ENCODE results near the gene CASP12. TPM values are rescaled to one million over a fixed set of nuclear protein-coding genes. Genes with fewer than 3 reads are reported as not detected.

The CASP12 gene
- total RNA-seq, 2 donors from 2014 or later, result 0.31 TPM; not detected in 1

DNA sequence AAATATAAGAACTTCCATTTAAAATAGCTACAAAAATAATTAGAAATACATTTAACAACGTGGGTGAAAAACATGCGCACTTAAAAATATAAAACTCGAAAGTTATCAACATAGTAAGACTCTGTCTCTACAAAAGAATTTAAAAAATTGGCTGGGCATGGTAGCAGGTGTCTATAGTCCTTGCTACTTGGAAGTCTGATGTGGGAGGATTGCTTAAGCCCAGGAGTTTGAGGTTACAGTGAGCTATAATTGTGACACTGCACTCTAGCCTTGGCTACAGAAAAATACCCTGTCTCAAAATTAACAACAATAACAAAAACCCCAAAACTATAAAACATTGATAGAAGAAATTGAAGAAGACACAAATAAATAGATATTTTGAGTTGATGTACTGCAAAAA lies 13.8 kb upstream of the CASP12 start:
- ATAC-seq (replicated peaks in 1 of 2) (no peak), DNase-seq (no peak)
- Mint-ChIP-seq H3K36me3 (ENCODE audit: insufficient read depth in 2 of 2) (no peaks in the 10 kb centered on the region), H3K27ac (no peak overlapping the region), H3K9me3 (no peaks in the 10 kb centered on the region), H3K4me3 (peak overlapping the region in 1 of 2 donors; percentile 20), H3K4me1 (ENCODE audit: low read depth) (peaks cover 45% of the 10 kb centered on the region), H3K27me3 (ENCODE audit: low read depth) (no peaks in the 10 kb centered on the region)

DNA sequence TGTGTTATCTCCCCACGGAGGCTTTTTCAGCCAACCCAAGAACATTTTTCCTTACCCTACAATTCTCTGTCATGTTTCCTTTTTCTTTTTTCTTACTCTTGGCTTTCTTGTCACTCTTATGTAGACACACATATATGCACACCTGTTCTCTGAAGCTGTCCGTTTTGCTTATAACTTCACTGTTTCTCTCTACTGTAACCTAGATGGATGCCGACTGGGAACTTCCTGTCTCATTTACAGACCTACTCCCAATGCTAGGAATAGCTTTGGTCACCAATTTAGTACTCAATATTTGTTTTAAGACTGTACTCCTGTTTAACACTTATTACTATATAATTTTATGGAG lies 9.9 kb upstream of the CASP12 start:
- Mint-ChIP-seq H3K36me3 (ENCODE audit: insufficient read depth in 2 of 2) (peaks cover 0 to 4% of the 10 kb centered on the region in 2 donors), H3K4me1 (ENCODE audit: low read depth) (peaks cover 21% of the 10 kb centered on the region), H3K9me3 (no peaks in the 10 kb centered on the region), H3K4me3 (peak overlapping the region in 1 of 2 donors; percentile 11), H3K27ac (peak overlapping the region; percentile 2), H3K27me3 (ENCODE audit: low read depth) (no peaks in the 10 kb centered on the region)
- DNase-seq (no peak), ATAC-seq (replicated peaks in 1 of 2) (no peak)

DNA sequence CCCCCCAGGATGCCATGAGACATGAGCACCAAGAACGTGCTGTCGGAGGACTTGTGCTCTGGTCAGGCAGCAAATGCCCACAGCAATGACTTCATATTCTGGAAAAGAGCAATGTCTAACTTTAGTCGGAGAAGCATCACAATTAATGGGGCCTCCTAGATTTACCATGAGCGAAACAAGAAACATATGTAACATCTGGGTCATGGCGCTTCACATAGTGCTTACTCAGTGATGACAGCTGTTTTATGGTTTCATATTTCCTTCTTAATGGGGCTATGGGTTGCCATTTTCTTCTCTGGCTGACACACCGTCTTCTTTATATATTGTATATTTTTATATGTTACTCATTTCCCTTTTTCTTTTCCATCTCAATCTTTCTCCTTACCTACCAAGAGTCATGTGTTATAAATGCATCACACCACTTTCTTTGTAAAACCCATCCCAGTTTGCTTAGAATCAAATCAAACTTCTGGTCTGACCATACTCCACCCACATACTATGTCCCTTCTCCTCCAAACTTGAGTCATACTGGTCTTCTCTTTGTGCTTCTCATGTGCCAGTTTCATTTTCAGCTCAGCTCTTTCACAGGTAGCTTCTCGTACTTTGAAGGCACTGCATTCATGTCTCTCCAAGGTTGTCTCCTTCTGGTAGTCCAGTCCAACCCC lies 9.4 kb upstream of the CASP12 start:
- DNase-seq, result peak; percentile 29 to 39
- Mint-ChIP-seq H3K9me3 (no peaks in the 10 kb centered on the region), H3K27ac (peak overlapping the region; percentile 2), H3K4me3 (peak overlapping the region in 1 of 2 donors; percentile 18), H3K36me3 (ENCODE audit: insufficient read depth in 2 of 2) (peaks cover 0 to 4% of the 10 kb centered on the region in 2 donors), H3K4me1 (ENCODE audit: low read depth) (peaks cover 19% of the 10 kb centered on the region), H3K27me3 (ENCODE audit: low read depth) (no peaks in the 10 kb centered on the region)
- ATAC-seq (replicated peaks in 1 of 2), result peak; percentile 93 to 95

DNA sequence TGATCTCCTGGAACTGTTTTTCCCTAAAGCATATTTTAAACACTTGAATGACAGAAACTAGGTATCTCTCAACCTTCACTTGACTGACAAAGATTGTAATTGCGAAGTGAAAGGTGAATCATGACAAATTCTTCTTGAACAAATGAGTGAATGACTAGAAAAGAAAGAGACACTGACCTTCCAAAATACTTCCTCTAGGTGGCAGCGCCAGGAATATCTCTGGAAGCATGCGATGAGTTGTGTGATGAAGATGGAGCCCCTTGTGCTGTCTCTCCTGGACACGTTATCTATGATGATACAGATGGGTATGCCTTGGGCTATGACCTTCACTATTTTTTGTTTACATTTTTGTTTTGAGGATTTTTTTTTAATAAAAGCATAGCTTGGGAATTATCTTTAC lies 7.0 kb upstream of the CASP12 start:
- Mint-ChIP-seq H3K4me1 (ENCODE audit: low read depth) (peaks cover 19% of the 10 kb centered on the region), H3K27ac (no peak overlapping the region), H3K4me3 (no peak overlapping the region), H3K9me3 (peaks cover 0 to 4% of the 10 kb centered on the region in 2 donors), H3K36me3 (ENCODE audit: insufficient read depth in 2 of 2) (peaks cover 0 to 4% of the 10 kb centered on the region in 2 donors), H3K27me3 (ENCODE audit: low read depth) (no peaks in the 10 kb centered on the region)
- DNase-seq (no peak), ATAC-seq (replicated peaks in 1 of 2) (no peak)

DNA sequence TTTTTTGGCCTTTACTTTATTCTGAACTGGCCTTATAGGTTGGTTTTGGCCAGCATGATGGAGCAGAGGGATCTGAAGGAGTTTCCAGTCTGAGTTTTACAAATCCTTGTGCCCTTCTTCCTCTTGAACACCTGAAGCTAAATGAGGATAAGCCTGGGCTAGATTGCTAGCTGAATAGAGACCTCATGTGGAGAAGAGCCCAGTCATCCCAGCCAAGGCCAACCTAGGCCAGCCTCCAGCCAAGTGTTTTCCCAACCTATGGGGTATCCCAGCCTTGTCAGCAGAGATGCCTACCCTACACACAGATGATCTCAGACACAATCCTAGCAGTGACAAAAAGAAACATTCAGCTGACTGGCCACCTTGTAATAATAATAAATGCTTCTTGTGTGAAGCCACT lies 966 bp upstream of the CASP12 start:
- Mint-ChIP-seq H3K36me3 (ENCODE audit: insufficient read depth in 2 of 2) (peaks cover 0 to 2% of the 10 kb centered on the region in 2 donors), H3K4me1 (ENCODE audit: low read depth) (peaks cover 12% of the 10 kb centered on the region), H3K27me3 (ENCODE audit: low read depth) (no peaks in the 10 kb centered on the region), H3K27ac (no peak overlapping the region), H3K9me3 (peaks cover 0 to 4% of the 10 kb centered on the region in 2 donors), H3K4me3 (no peak overlapping the region)
- DNase-seq (no peak), ATAC-seq (replicated peaks in 1 of 2) (no peak)

DNA sequence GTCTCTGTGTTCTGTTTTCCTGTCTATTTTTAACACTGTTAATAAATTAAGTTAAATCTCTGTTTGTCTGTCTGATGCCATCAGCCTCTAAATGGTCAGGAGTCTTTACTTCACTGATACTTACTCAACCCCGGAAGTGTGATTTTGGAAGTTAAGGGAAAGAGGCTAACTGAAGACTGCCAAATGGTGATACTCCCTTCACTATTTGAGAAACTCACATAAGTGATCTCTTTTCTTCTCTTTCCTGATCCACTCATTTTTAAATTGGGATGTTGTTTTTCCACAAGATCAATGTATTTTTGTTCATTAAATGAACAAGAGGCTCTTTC lies 389 bp upstream of the CASP12 start:
- Mint-ChIP-seq H3K9me3 (peaks cover 0 to 4% of the 10 kb centered on the region in 2 donors), H3K27me3 (ENCODE audit: low read depth) (no peaks in the 10 kb centered on the region), H3K36me3 (ENCODE audit: insufficient read depth in 2 of 2) (peaks cover 0 to 2% of the 10 kb centered on the region in 2 donors), H3K4me1 (ENCODE audit: low read depth) (peaks cover 12% of the 10 kb centered on the region), H3K27ac (peak overlapping the region; percentile 38), H3K4me3 (peak overlapping the region; percentile 57 to 74)
- ATAC-seq (replicated peaks in 1 of 2), result no peak
- DNase-seq, result no peak

DNA sequence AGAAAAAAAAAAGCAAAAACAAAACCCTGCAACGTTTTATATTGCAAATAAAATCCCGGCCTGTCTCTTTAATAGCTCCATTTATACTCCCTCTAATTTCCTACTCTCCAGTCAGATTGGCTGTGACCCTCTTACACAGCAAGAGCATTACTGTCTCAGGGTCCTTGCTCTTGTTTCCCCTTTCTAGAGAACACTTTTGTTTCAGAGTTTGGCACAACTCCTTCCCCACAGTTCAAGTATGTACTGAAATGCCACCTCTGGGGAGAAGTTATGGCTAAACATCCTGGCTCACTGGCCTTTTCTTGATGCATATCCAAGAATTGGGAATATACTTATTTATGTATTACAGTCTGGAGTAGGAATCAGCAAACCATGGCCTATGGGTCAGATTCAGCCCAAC lies 2.6 kb downstream of the CASP12 start:
- DNase-seq (no peak), ATAC-seq (replicated peaks in 1 of 2) (no peak)
- Mint-ChIP-seq H3K4me1 (ENCODE audit: low read depth) (peaks cover 12% of the 10 kb centered on the region), H3K27ac (no peak overlapping the region), H3K36me3 (ENCODE audit: insufficient read depth in 2 of 2) (peaks cover 0 to 2% of the 10 kb centered on the region in 2 donors), H3K4me3 (no peak overlapping the region), H3K9me3 (no peaks in the 10 kb centered on the region), H3K27me3 (ENCODE audit: low read depth) (no peaks in the 10 kb centered on the region)

DNA sequence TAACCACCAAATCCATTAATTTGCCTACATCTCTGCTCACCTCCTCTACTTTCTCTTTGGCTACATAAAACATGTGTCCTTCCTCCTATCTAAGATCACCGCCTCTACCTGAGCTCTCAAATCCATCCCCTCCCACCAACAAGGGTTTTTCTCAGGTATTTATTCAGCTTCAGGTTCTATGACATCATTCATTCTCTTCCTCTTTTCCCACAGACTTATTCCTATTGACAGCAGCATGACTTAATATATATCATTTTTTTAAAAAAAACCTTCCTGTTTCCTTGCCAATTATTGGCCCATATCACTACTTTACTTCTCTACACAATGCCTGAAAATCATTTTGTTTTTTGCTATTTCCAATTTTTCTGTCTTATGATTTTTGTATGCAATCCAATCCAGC lies 4.4 kb downstream of the CASP12 start:
- DNase-seq, result no peak
- peaks cover 12% of the 10 kb centered on the region for H3K4me1 Mint-ChIP-seq (ENCODE audit: low read depth)
- ATAC-seq (replicated peaks in 1 of 2), result no peak
- no peaks in the 10 kb centered on the region for H3K9me3 Mint-ChIP-seq
- H3K27ac Mint-ChIP-seq, result no peak overlapping the region
- no peak overlapping the region for H3K4me3 Mint-ChIP-seq
- H3K36me3 Mint-ChIP-seq (ENCODE audit: insufficient read depth in 2 of 2), result peaks cover 0 to 2% of the 10 kb centered on the region in 2 donors
- no peaks in the 10 kb centered on the region for H3K27me3 Mint-ChIP-seq (ENCODE audit: low read depth)

DNA sequence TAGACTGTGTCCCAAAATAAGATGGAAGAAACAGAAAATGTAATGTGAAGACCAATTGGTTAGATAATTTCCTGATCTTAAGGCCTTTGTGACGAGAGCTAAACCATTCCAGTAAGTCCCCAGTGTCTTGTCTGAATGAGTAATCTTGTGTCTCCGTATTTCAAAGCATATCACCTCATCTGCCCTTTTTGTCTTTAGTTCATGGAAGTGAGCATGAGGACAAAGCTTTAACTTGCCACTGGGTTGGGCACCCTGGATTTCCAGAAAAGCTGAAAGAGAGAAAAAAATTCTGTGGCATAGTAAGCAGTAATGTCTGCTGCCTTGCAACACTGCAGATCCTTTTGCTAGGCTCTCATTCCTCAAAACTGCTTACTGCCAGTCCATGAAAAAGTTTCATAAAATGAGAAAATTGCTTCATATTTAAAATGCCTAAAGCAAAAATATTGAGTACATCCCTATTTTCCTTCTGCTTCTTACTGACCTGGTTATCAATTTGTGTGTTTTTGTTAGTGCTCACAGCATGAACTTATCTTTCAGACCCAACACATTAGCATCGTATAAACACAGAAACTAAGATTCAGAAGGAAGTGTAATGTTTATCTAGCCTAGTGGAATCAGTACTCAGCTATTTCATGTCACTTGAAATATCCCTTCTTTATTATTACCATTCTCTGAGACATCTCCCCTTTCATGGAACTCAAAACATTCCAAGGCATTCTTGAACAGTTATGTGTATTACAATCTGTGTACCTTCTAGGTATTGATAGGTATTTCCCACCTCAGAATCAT lies 5.3 kb downstream of the CASP12 start:
- Mint-ChIP-seq H3K4me1 (ENCODE audit: low read depth) (peaks cover 4% of the 10 kb centered on the region), H3K36me3 (ENCODE audit: insufficient read depth in 2 of 2) (peaks cover 0 to 2% of the 10 kb centered on the region in 2 donors), H3K4me3 (no peak overlapping the region), H3K9me3 (peaks cover 0 to 2% of the 10 kb centered on the region in 2 donors), H3K27me3 (ENCODE audit: low read depth) (no peaks in the 10 kb centered on the region), H3K27ac (peak overlapping the region; percentile 26)
- ATAC-seq (replicated peaks in 1 of 2) (no peak), DNase-seq (no peak)

DNA sequence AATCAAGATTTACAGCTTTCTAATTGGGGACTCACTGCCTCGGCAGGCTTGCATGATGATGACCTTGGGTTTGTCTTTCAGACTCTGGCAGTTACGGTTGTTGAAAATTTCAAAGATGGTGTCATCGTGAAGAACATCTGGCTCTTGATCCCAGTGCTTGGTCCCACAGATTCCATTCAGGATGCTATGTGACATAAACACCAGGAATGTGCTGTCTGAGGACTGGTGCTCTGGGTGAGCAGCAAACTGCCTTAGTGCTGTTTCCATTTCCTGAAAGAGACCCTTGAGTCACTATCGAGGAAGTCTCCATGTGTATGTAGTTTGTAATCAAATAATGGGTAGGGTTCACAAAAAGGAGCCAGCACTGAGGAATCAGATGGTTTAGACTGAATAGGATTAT lies 7.1 kb downstream of the CASP12 start:
- ATAC-seq (replicated peaks in 1 of 2), result no peak
- no peaks in the 10 kb centered on the region for H3K4me1 Mint-ChIP-seq (ENCODE audit: low read depth)
- no peak overlapping the region for H3K4me3 Mint-ChIP-seq
- no peak overlapping the region for H3K27ac Mint-ChIP-seq
- H3K27me3 Mint-ChIP-seq (ENCODE audit: low read depth), result no peaks in the 10 kb centered on the region
- peaks cover 0 to 2% of the 10 kb centered on the region in 2 donors for H3K9me3 Mint-ChIP-seq
- DNase-seq, result no peak
- no peaks in the 10 kb centered on the region for H3K36me3 Mint-ChIP-seq (ENCODE audit: insufficient read depth in 2 of 2)

DNA sequence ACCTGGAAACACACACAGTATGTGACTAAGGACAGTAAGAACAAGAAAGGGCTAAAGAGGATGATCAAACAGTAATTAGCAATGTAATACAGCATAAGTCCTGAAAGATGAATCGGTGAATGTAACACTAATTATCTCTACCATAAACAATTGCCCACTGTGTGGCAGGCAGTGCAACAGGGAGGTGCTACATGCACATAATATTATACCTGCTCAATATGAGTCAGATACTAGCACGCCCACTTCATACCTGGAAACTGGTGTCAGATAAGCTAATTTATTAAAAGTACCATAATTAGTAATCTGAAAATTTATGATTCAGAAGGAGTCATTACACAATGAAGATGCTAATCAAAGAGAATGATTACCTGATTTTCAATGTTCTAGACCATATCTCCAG lies 14.9 kb downstream of the CASP12 start:
- Mint-ChIP-seq H3K9me3 (peaks cover 4% of the 10 kb centered on the region in 2 donors), H3K27ac (no peak overlapping the region), H3K36me3 (ENCODE audit: insufficient read depth in 2 of 2) (no peaks in the 10 kb centered on the region), H3K4me3 (no peak overlapping the region), H3K4me1 (ENCODE audit: low read depth) (peaks cover 6% of the 10 kb centered on the region), H3K27me3 (ENCODE audit: low read depth) (no peaks in the 10 kb centered on the region)
- ATAC-seq (replicated peaks in 1 of 2) (no peak), DNase-seq (no peak)

DNA sequence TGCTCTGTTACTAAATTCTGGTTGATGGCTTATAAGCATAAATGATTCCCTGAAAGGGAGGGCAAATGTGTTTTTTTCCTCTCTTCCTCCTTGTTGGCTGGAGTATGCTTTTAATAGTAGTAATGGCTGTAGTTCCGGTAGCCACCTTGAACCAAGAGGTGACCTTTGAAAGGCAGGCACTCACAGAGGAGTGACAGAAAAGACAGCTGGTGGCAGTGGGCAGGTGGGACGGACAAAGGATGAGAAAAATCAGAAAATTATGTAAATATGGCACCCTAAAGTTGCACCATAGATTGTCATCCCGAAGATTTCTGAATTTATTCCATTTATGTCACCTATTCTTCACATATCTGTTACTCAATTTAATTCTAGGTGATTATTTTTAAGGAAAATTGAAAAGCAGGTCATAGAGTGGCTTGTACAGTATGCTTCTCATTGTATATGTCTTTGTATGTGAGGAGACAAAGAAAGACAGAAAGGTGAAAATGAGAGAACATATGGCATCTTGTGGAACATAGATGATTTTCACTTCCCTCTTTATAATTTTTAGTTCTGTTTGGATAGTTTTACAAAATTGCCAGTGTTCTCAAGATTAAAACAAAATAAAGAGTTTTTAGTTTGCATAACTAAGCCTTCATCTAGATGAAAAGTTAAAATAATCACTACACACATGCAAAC lies 17.0 kb downstream of the CASP12 start:
- ATAC-seq (replicated peaks in 1 of 2) (no peak), DNase-seq (no peak)
- H3K9me3 Mint-ChIP-seq, result peaks cover 2 to 4% of the 10 kb centered on the region in 2 donors
- no peak overlapping the region for H3K4me3 Mint-ChIP-seq
- no peak overlapping the region for H3K27ac Mint-ChIP-seq
- H3K4me1 Mint-ChIP-seq (ENCODE audit: low read depth), result peaks cover 20% of the 10 kb centered on the region
- H3K36me3 Mint-ChIP-seq (ENCODE audit: insufficient read depth in 2 of 2), result no peaks in the 10 kb centered on the region
- no peaks in the 10 kb centered on the region for H3K27me3 Mint-ChIP-seq (ENCODE audit: low read depth)

DNA sequence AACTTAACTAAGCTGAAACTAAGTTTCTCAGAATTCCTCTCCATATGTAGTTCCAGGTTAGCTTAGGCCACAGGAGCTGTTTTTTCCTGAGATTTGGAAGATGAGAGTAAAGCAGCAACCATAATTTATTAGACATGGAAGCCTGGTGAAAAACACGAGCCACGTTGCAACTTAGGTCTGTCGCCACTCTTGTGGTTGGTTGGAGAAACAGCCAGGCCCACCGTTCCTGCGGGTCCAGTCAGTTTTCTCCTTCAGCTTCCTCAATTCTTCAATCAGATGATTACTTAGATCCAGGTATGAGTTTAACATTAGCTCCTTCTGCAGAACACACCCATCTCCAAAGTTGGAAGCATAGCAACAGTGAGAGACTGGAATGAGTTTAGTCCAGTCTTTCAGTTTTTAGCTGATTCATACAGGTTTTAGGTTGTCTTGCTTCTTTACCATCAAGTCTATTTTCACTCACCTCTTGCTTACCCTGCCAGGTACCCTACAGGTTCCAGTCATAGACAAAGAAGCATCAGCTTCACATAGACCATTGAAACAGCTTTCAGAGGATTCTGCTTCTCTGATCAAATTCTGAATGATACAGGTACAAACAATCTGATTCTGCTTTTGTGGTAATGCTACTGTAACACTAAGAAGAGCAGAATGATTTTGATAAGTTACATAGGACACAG lies 18.6 kb downstream of the CASP12 start:
- DNase-seq, result no peak
- peaks cover 32% of the 10 kb centered on the region for H3K4me1 Mint-ChIP-seq (ENCODE audit: low read depth)
- no peak overlapping the region for H3K27ac Mint-ChIP-seq
- H3K36me3 Mint-ChIP-seq (ENCODE audit: insufficient read depth in 2 of 2), result no peaks in the 10 kb centered on the region
- no peak overlapping the region for H3K4me3 Mint-ChIP-seq
- ATAC-seq (replicated peaks in 1 of 2), result peak; percentile 41 to 70
- no peaks in the 10 kb centered on the region for H3K27me3 Mint-ChIP-seq (ENCODE audit: low read depth)
- peaks cover 2 to 4% of the 10 kb centered on the region in 2 donors for H3K9me3 Mint-ChIP-seq
